PC-9 (cell line): ENCODE data around the gene PLCE1. TPM values are rescaled to one million over a fixed set of nuclear protein-coding genes. Genes with fewer than 3 reads are reported as not detected.
A peak's percentile ranks its signal among the peaks of the same experiment; 100 is the strongest.

ENCODE experiments used
- BruUV-seq: library from RNA; stranded (reverse); fragments of 400-500 nt; replicated peaks from 2 replicates; lab custom pipeline; 2021; lab: Mats Ljungman, UMichigan
- CTCF ChIA-PET: fragments of 300-600 bp; sonication (Branson Sonifier 250); formaldehyde crosslinking; loops from one replicate; lab custom pipeline; 2022; ENCODE audit warnings: antibody characterized with exemption; lab: Charles Lee
- POLR2A ChIA-PET: fragments of 300-600 bp; sonication (Branson Sonifier 250); formaldehyde crosslinking; loops from one replicate; lab custom pipeline; 2022; ENCODE audit warnings: antibody characterized with exemption; ENCODE audit not compliant: unreplicated experiment; lab: Charles Lee
- DNase-seq, 2 experiments: peaks; one replicate each; pipeline versions ENCODE4 v3.0.0 to v3.0.0-alpha.2; 2015 to 2022; ENCODE audit warnings: mixed read lengths in 1 of 2
- H2AFZ ChIP-seq: fragments of 200-600 bp; sonication (generic); 2 replicates; pipeline ENCODE4 v1.8.1; 2017; ENCODE audit warnings: antibody characterized with exemption
- H3F3A ChIP-seq: fragments of 200-600 bp; sonication (generic); 2 replicates; pipeline ENCODE4 v1.8.1; 2017; ENCODE audit warnings: antibody characterized with exemption, mild to moderate bottlenecking, low read depth; ENCODE audit not compliant: insufficient read depth
- H3K27ac ChIP-seq: fragments of 200-600 bp; sonication (generic); 2 replicates; pipeline ENCODE4 v1.6.1; 2016; ENCODE audit warnings: mixed run types
- H3K27me3 ChIP-seq: fragments of 200-600 bp; sonication (generic); 2 replicates; pipeline ENCODE4 v1.6.1; 2016; ENCODE audit warnings: low read depth, mixed run types; ENCODE audit not compliant: insufficient read depth
- H3K36me3 ChIP-seq: fragments of 200-600 bp; sonication (generic); 2 replicates; pipeline ENCODE4 v1.6.1; 2016; ENCODE audit warnings: low read depth, mixed run types
- H3K4me1 ChIP-seq: fragments of 200-600 bp; sonication (generic); replicated peaks from 2 replicates; pipeline ENCODE4 v1.6.1; 2016; ENCODE audit warnings: mixed run types; ENCODE audit not compliant: insufficient read depth
- H3K4me2 ChIP-seq: fragments of 200-600 bp; sonication (generic); 2 replicates; pipeline ENCODE4 v1.6.1; 2017; ENCODE audit warnings: mixed run types
- H3K4me3 ChIP-seq: fragments of 200-600 bp; sonication (generic); 2 replicates; pipeline ENCODE4 v1.6.1; 2016; ENCODE audit warnings: mixed run types
- H3K79me2 ChIP-seq: fragments of 200-600 bp; sonication (generic); 2 replicates; pipeline ENCODE4 v1.6.1; 2017; ENCODE audit warnings: low read depth, mixed run types
- H3K9me2 ChIP-seq: fragments of 200-600 bp; sonication (generic); 2 replicates; pipeline ENCODE4 v1.8.1; 2017; ENCODE audit warnings: mild to moderate bottlenecking; ENCODE audit not compliant: insufficient read depth
- H3K9me3 ChIP-seq: fragments of 200-600 bp; sonication (generic); 2 replicates; pipeline ENCODE4 v1.8.1; 2016; ENCODE audit warnings: low read depth; ENCODE audit not compliant: insufficient read depth
- H4K20me1 ChIP-seq: fragments of 200-600 bp; sonication (generic); 2 replicates; pipeline ENCODE4 v1.8.1; 2017; ENCODE audit not compliant: insufficient read depth
- CTCF ChIP-seq: fragments of 200-600 bp; sonication (generic); conservative IDR thresholded peaks from 2 replicates; pipeline ENCODE4 v1.6.1; 2017; ENCODE audit warnings: mixed run types, antibody characterized with exemption, mild to moderate bottlenecking, moderate library complexity
- EZH2 ChIP-seq: fragments of 200-600 bp; sonication (generic); IDR thresholded peaks from 2 replicates; pipeline ENCODE4 v1.8.0; 2017; ENCODE audit warnings: antibody characterized with exemption, low read depth
- intact Hi-C: fragments of 100-400 bp; cut with micrococcal nuclease; formaldehyde crosslinking; loops from one replicate; pipeline ENCODE4 v1.10.0; 2022; ENCODE audit not compliant: unreplicated experiment
- total RNA-seq: library from RNA; stranded (reverse); gene quantifications from 2 replicates; pipeline ENCODE4 v1.2.3, GENCODE V29; 2021

The PLCE1 gene
- total RNA-seq, 1 experiment from 2014 or later: 15.2 TPM

DNA sequence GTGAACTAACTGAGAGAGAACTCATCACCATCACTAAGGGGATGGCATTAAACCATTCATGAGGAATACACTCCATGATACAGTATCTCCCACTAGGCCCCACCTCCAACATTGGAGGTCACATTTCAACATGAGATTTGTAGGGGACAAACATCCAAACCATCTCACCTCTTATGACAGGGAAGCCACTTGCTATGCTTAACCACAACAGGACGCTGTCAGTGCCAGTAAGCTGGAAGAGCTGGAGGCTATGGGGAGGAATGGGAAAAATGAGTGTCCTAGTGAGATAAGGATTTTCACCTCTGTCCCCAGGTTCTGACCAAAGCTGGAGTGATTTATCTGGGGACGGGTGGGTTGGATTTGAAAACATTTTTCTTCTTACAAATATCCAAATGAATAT lies 17.6 kb downstream of the PLCE1 start:
- Histone ChIP-seq H3K9me3 (no peaks in the 10 kb centered on the region), H3K79me2 (peaks cover 14% of the 10 kb centered on the region), H3K4me2 (peak overlapping the region; percentile 13; the same call in 1 of the 2 replicates), H4K20me1 (no peaks in the 10 kb centered on the region), H3F3A (peaks cover 19% of the 10 kb centered on the region), H3K36me3 (no peaks in the 10 kb centered on the region; the same call in 1 of the 2 replicates), H3K27ac (no peak overlapping the region; the same call in 1 of the 2 replicates), H3K4me3 (no peak overlapping the region), H2AFZ (no peak overlapping the region), H3K4me1 (peaks cover 64% of the 10 kb centered on the region), H3K27me3 (no peaks in the 10 kb centered on the region), H3K9me2 (no peaks in the 10 kb centered on the region)
- BruUV-seq: no TSS peak
- DNase-seq: peak in 1 of 2 experiments; percentile 35
- intact Hi-C loops: no loop called here
- ChIA-PET POLR2A (no interaction called here), CTCF (no interaction called here)
- no peak for TF ChIP-seq EZH2
- TF ChIP-seq CTCF: no peak

DNA sequence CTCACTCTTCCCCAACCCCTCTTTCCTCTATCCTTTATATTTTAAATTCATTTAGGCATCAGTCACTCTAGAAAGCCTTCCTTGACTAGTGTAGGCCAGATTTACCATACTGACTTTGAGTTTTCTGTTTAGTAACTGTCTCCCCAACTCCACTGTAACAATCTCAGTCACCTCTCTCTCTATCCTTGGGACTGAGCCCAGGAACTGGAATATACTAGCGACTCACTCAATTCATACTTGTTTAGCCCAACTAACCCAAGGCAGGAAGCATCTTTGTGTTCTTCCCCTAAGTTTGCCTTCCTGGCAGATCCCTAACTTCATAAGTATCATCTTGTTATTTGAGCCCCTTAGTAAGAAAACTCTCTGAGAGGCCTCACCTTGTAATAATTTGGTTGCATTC lies 19.1 kb downstream of the PLCE1 start:
- Histone ChIP-seq H3K36me3 (no peaks in the 10 kb centered on the region; the same call in 1 of the 2 replicates), H3K4me1 (peaks cover 66% of the 10 kb centered on the region), H4K20me1 (no peaks in the 10 kb centered on the region), H3F3A (peaks cover 11% of the 10 kb centered on the region), H3K9me2 (no peaks in the 10 kb centered on the region), H2AFZ (no peak overlapping the region), H3K9me3 (no peaks in the 10 kb centered on the region), H3K79me2 (peaks cover 14% of the 10 kb centered on the region; the same call in 1 of the 2 replicates), H3K4me3 (no peak overlapping the region), H3K27me3 (no peaks in the 10 kb centered on the region), H3K27ac (peak overlapping the region; percentile 53), H3K4me2 (peak overlapping the region; percentile 28)
- no peak for TF ChIP-seq CTCF
- no peak for DNase-seq
- intact Hi-C loops: no loop called here
- ChIA-PET POLR2A (no interaction called here), CTCF (no interaction called here)
- no TSS peak for BruUV-seq

DNA sequence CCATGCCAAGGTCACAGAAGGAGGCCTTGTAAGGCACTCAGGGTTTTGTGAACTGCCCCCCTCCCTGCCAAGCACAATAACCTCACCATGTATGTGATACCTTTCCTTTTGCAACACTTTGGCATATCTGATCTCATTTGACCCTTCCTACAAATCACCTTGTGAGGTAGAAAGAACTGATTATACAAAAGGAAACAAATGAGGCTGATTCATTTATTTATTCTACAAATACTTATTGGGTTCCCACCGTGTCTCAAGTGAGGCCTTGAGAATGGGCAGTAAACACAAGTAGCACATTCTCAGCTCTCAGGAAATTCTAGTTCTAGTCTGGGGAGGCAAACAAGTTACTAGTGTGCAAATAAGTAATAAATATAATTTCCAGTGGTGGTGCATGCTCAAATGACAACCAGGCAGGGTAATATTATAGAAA lies 19.6 kb downstream of the PLCE1 start:
- Histone ChIP-seq H3K79me2 (peaks cover 12% of the 10 kb centered on the region; the same call in 1 of the 2 replicates), H4K20me1 (no peaks in the 10 kb centered on the region), H3F3A (peaks cover 11% of the 10 kb centered on the region), H3K4me2 (peak overlapping the region; percentile 28), H3K9me2 (no peaks in the 10 kb centered on the region), H2AFZ (no peak overlapping the region), H3K9me3 (no peaks in the 10 kb centered on the region), H3K36me3 (no peaks in the 10 kb centered on the region; the same call in 1 of the 2 replicates), H3K4me1 (peaks cover 66% of the 10 kb centered on the region), H3K4me3 (no peak overlapping the region), H3K27me3 (no peaks in the 10 kb centered on the region), H3K27ac (peak overlapping the region; percentile 53)
- TF ChIP-seq EZH2 (no peak), CTCF (no peak)
- CTCF ChIA-PET: no interaction called here
- POLR2A ChIA-PET: no interaction called here
- BruUV-seq: no TSS peak
- DNase-seq: peak in 1 of 2 experiments; percentile 86
- intact Hi-C loops: no loop called here
